ENCODE results near the gene KPTN.

DNA sequence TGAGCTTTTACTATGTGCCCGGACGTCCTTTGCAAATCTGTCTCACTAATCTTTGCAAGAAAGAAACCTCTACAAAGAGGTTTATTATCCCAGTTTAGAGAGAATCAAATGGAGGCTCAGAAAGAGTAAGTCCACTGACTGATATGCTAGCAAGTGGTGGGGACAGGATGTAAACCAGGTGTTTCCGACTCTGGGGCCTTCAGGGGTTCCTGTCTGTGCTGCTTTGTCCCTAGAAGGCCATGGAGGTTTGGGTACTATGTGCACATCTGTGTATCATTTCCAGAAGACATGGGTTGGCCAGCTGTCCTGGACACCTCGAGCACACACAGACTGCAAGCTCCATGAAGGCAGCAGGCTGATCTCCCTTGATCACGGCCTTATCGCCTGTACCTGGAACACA, 1.2 kb upstream of the KPTN start:
- TF ChIP-seq, protein P1, sequence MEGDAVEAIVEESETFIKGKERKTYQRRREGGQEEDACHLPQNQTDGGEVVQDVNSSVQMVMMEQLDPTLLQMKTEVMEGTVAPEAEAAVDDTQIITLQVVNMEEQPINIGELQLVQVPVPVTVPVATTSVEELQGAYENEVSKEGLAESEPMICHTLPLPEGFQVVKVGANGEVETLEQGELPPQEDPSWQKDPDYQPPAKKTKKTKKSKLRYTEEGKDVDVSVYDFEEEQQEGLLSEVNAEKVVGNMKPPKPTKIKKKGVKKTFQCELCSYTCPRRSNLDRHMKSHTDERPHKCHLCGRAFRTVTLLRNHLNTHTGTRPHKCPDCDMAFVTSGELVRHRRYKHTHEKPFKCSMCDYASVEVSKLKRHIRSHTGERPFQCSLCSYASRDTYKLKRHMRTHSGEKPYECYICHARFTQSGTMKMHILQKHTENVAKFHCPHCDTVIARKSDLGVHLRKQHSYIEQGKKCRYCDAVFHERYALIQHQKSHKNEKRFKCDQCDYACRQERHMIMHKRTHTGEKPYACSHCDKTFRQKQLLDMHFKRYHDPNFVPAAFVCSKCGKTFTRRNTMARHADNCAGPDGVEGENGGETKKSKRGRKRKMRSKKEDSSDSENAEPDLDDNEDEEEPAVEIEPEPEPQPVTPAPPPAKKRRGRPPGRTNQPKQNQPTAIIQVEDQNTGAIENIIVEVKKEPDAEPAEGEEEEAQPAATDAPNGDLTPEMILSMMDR (IDR thresholded peaks at IDR 0.05; ENCODE audit: insufficient read depth, low read depth, low read length): no peak
- no peak for TF ChIP-seq EZH2 (IDR thresholded peaks at IDR 0.05; ENCODE audit: insufficient read depth, low read length)

Data from astrocyte (in vitro differentiated cells and primary cell).